NOMO-1 treated with dmso at 0.1 percent for 144 hours (cell line): ENCODE results near the gene SHISA2.

Source experiments
- DNase-seq: peaks from one replicate; lab custom pipeline; 2025; ENCODE audit not compliant: unreplicated experiment; lab: John Stamatoyannopoulos, UW

The SHISA2 gene

GRCh38 chr13:26050568-26051230 is 1.1 kb downstream of the SHISA2 start:
- no peak for DNase-seq

- DNase-seq = no peak
Observed at GRCh38 chr13:26048741-26049140, 3.1 kb downstream of the SHISA2 start.

- DNase-seq = no peak
Observed at GRCh38 chr13:26047040-26047439, 4.8 kb downstream of the SHISA2 start.

GRCh38 chr13:26046639-26047038 is 5.2 kb downstream of the SHISA2 start:
- no peak for DNase-seq

GRCh38 chr13:26045142-26045541 is 6.7 kb downstream of the SHISA2 start:
- no peak for DNase-seq

- DNase-seq = no peak
Observed at GRCh38 chr13:26042785-26043184, 9.0 kb downstream of the SHISA2 start.

GRCh38 chr13:26041444-26041843 is 10.4 kb downstream of the SHISA2 start:
- DNase-seq = no peak

- no peak for DNase-seq
Observed at GRCh38 chr13:26038931-26039475, 12.8 kb downstream of the SHISA2 start.

- no peak for DNase-seq
Observed at GRCh38 chr13:26037302-26037701, 14.5 kb downstream of the SHISA2 start.

GRCh38 chr13:26036383-26036782 is 15.4 kb downstream of the SHISA2 start:
- DNase-seq = no peak

- no peak for DNase-seq
Observed at GRCh38 chr13:26034018-26034417, 17.8 kb downstream of the SHISA2 start.

GRCh38 chr13:26030331-26030730 is 21.5 kb downstream of the SHISA2 start:
- DNase-seq = no peak

- DNase-seq = no peak
Observed at GRCh38 chr13:26029581-26030136, 22.2 kb downstream of the SHISA2 start.

GRCh38 chr13:26026211-26026610 is 25.6 kb downstream of the SHISA2 start:
- DNase-seq = no peak

GRCh38 chr13:26025771-26026170 is 26.0 kb downstream of the SHISA2 start:
- DNase-seq = no peak

- no peak for DNase-seq
Observed at GRCh38 chr13:26025196-26025595, 26.6 kb downstream of the SHISA2 start.

GRCh38 chr13:26024558-26024957 is 27.3 kb downstream of the SHISA2 start:
- DNase-seq = no peak

- no peak for DNase-seq
Observed at GRCh38 chr13:26022538-26023292, 29.1 kb downstream of the SHISA2 start.

GRCh38 chr13:26021956-26022355 is 29.9 kb downstream of the SHISA2 start:
- DNase-seq = no peak

GRCh38 chr13:26021516-26021915 is 30.3 kb downstream of the SHISA2 start:
- no peak for DNase-seq

GRCh38 chr13:26020891-26021290 is 30.9 kb downstream of the SHISA2 start:
- DNase-seq = no peak
